NCI-H2029 treated with DMSO at 0.1 percent for 48 hours (cell line): ENCODE data around the gene OPCML.

Experiments used
- DNase-seq: peaks from one replicate; lab custom pipeline; 2025; lab: John Stamatoyannopoulos, UW

OPCML gene

DNA sequence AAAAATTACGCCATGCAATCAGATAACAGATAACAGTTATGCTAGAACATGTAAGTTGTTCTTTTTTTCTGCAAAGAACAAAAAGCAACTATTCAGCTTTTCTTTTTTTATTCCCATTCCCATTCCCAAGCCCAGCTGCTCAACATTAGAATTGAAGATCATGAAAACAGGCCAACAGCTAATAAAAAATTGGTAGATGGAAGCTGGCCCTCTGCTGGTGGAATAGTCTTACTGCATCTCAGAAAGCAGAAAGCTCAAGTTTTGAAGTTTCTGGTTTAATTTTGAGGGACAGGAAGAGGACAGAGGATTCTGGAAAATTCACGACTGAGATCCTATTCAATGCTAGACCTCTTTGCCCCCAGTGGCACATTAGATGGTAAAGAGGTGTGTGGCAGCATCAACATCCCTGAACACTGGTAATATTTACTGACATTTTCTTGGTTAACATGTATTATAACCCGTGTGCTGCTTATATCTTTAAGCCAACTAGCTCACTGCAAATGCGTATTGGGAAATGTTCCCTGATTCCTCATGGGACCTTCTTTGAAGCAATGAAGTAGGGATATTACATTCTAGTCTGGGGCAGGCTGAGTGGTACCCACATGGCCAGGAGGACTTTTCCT is 591.2 kb downstream of the OPCML start:
- DNase-seq, result peak; percentile 1

DNA sequence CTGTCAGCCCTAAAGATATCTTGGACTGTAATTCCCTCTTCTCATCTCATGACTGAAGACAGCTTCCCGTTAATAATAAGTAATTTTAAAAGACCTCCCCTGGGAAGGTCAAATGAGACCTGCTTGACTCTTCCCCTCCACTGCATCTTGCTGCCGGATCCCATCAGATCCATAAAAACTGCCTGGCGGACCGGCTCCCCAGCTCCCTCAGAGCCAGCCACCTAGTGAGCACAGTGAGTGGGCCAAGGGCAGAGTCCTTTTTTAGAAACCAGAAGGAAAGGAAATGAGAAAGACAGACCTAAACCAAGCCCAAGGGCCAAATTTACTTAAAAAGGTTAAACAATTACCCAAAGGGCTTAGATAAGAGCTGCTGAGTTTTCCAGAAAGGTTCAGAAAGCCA is 595.3 kb downstream of the OPCML start:
- no peak for DNase-seq

DNA sequence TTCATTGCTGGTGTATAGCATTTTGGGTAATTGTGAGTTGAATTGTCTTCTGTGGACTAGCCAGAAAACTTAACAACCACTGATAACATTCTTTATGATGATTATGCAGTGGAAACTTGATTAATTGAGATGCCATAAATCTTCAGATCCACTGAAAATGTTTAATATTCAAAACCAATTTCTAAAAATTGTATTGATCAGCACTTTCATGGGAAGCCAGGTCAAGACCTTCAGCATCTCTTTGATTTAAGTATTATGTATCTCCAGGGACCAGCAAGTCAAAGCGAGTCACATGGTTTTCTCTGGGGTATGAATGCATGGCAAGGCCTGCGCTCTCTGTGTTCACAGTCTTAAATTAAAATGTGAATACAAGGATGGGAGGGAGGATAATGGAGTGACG is 596.9 kb downstream of the OPCML start:
- DNase-seq, result no peak

GRCh38 chr11:132933703-132934102 is 598.6 kb downstream of the OPCML start:
- DNase-seq, result no peak

DNA sequence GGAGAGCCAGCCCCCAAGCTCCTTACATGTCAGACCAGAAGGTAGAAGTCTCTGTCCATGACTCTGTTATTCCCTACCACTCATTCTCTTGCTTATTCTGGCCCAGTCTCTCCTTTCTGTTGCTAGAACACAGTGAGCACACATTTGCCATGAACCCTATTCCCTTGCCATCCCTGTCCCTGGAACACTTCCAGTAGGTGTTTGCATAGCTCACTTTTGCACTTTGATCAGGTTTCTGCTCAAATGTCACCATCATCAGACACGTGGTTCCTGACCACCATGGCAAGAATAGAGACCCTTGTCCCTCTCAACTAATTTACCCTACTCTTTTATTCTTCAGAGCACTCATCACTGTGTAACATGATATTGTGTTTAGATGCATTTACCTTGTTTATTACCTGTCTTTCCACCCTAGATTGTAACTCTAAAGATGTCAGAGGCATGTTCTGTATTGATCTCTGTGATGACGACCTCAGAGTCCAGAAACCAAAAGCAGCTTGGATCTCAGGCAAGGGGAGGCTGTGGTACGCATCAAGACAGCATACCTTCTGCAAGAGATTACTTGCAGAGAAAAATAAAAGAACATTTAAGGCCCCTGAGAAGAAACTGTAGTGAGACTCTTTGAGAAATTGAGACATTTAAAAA is 606.4 kb downstream of the OPCML start:
- DNase-seq, result no peak

DNA sequence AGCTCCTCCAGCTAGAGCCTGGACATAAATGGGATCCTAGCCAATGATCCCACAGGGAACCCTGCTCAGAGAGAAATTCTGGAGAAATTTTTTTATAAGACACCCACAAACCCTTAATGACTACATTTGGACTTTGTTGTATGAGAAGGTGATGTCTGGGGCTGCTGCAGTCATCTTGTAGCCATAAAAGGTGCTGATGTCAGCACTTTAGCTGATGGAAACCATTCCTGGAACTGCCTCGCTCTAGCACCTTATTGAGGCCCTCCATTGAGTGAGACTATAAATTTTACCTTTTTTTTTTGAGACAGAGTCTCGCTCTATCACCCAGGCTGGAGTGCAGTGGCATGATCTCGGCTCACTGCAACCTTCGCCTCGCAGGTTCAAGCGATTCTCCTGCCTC is 610.7 kb downstream of the OPCML start:
- no peak for DNase-seq

DNA sequence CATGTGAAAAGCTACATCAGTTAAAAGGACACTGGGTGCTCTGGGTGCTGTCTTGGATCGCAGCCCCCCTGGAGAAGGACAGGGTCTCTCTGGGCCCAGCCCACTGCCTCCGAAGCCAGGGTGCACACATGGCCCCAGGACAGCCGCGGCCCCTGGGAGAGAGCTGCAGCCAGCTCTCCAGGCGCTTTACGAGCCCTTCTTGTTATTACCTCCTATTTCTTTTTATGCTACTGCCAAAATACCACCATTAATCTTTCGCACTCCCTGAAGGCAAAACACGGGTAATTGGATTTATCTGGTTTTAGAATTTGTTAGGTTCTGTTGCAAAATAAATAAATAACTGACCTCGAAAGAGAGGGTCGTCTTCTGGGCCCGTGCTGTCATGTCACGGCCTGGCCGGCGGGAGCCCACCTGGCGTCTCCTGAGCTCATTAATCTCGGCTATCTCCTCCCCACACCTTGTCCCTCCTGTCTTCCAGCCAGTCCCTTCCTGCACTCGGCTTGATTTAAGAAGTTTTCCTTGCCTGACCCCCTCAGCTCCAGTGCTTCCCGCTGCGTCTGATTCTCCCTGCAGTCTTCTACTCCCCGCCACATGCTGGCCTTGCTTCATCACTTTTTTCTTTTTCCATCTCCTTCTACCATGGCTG is 611.7 kb downstream of the OPCML start:
- DNase-seq, result no peak

DNA sequence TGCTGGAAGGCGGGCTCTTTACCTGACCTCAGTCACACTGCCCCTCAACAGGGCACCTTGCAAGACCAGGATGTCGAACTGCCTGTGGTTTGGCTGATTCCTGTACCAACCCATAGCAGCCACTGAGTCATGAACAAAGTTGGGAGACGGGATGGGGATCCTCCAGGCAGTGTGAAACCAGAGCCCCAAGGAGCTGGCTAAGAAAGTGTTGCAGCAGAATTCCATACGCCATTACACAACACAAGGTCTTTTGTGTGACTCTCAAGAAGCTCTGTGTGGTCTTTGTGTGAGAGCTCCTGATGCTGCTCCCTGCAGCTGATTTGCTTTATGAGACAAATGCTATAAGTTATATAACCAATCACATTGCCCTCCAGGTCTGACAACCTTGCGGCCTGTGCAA is 617.7 kb downstream of the OPCML start:
- no peak for DNase-seq

GRCh38 chr11:132913886-132914285 is 618.4 kb downstream of the OPCML start:
- no peak for DNase-seq

DNA sequence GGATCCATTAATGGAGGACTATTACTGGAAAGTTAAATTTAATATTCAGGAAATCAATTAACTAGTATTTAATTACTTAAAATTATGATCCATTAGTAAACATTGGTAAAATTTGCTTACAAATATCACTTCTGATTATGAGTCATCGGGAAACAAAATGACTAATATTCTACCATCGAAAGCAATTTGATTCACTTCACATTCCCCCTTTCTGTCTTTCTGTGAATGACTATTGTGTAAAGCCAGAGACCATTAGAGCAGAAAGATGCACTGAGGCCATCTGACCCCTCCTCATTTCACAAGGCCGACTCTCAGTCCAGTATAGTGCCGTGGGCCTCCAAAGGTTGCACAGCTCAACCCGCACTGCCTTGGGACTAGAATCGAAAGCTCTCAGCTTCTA is 619.0 kb downstream of the OPCML start:
- DNase-seq, result no peak

DNA sequence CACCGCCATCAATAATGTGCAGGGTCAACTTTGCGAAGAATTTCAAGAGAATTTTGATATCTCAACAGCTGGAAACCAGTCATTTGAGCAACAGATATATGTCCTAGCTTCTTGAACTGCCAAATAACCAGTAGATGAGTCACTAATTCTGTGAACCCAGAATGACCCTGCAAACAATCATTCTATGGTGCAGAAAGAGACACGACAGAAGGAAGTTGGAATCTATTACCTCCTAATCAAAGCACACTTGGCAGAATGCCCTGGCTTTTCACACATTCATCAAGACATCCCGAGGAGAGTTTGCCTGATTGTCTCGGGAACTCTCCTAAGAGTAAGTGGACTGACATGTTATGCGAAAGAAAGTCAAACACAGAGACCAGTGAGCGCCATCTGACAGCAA is 621.1 kb downstream of the OPCML start:
- DNase-seq, result no peak

GRCh38 chr11:132910011-132910760 is 622.1 kb downstream of the OPCML start:
- DNase-seq, result no peak

GRCh38 chr11:132909021-132909606 is 623.2 kb downstream of the OPCML start:
- no peak for DNase-seq

DNA sequence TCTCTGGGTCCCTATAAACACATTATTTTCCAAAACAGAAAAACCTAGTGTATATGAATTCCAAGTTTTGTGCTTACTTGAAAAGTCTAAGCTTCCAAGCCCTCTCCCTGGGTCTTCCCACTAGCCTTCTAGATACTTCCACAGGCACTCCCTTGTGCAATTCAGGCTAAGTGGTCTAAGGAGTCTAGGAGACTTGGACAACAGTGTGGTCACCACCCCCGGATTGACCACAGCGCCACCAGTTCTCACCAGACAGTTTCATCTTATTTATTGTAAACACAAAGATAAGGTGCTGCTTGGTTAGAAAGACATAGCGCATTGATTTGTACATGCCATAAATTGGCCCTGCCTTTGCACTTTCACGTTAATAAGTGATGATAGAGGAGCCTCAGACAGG is 623.9 kb downstream of the OPCML start:
- DNase-seq, result no peak

- DNase-seq, result no peak
These were observed 624.5 kb downstream of the OPCML start for GRCh38 chr11:132907651-132908413.

GRCh38 chr11:132904607-132905006 is 627.7 kb downstream of the OPCML start:
- no peak for DNase-seq

- no peak for DNase-seq
These were observed 628.2 kb downstream of the OPCML start for GRCh38 chr11:132904091-132904490.

DNA sequence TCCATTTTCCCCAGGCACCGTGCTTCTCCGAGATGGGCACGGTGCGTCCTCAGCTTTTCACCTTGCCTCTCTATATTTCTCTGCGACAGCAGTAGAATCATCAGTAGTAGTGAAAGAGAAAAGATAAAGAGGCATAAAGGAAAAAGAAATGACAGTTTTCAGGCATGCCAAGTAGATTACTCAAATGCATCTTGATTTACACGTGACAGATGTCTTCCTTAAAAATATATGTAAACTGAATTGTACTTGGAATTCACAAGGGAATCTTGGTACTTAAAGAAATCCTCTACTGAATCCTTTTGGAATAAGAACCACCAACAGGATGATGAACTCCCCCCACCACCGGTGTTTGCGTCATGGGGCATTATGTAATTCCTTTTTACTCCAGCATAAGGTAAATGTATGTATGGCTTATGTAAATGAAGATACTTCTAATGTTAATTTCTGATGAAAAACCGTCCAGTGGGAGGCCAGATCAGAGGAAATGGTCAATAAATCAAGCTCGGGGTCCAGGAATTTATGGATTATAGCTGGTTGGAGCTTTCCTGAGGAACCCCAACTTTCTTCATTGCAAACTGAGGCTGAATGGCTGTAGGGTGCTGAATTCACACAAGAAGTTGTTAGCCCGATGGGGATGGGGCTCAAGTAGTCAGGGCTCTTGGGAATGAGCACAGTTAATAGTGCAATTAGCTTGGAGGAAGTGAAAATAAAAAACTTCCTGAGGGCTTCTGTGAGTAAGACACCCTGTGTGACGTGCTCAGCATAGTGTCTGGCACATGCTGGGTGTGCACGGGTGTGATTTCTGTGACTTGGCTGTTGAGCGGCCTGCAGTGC is 630.4 kb downstream of the OPCML start:
- no peak for DNase-seq

DNA sequence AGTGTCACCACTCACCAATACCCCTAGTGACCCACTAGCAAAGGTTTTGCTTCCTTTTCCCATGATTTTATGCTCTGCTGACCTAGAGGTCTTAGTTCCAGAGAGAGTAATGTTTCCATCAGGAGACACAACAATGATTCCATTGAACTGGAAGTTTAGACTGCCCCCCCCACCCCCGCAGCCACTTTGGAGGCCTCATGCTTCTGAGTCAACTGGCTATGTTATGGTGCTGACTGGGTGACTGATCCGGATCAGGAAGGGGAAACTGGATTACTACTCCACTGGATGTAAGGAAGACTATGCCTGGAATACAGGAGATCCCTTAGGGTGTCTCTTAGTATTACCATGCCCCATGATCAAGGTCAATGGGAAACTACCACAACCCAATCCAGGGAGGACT is 633.6 kb downstream of the OPCML start:
- no peak for DNase-seq

DNA sequence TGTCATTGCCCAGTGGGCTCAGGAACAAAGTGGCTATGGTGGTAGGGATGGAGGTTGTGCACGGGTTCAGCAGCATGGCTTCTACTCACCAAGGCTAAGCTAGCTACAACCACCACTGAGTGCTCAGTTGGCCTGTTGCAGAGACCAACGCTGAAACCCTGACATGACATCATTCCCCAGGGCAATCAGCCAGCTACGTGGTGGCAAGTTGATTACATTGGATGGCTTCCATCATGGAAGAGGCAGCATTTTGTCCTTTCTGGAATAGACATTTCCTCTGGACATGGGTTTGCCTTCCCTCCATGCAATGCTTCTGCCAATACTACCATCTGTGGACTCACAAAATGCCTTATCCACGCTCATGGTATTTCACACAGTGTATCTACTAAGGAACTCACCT is 634.3 kb downstream of the OPCML start:
- no peak for DNase-seq

GRCh38 chr11:132895340-132895739 is 637.0 kb downstream of the OPCML start:
- no peak for DNase-seq
